Testis (tissue), 2 donors: ENCODE measurements around the gene SBSN.

Source experiments
- POLR2A ChIP-seq: fragments of 450-650 bp; IDR thresholded peaks from one replicate; pipeline ENCODE4 v1.6.1; 2017; ENCODE audit warnings: antibody characterized with exemption, mild to moderate bottlenecking, moderate library complexity
- TF ChIP-seq, protein P1 (sequence below), 3 experiments: fragments of 450-650 bp in 2 of 3; fragments of 200-600 bp in 1 of 3; sonication (generic) in 1 of 3; IDR thresholded peaks; one replicate each; pipeline ENCODE4 v1.5.1; 2016 to 2019; ENCODE audit warnings: antibody characterized with exemption in 3 of 3, mild to moderate bottlenecking in 2 of 3, moderate library complexity in 1 of 3

DNA sequence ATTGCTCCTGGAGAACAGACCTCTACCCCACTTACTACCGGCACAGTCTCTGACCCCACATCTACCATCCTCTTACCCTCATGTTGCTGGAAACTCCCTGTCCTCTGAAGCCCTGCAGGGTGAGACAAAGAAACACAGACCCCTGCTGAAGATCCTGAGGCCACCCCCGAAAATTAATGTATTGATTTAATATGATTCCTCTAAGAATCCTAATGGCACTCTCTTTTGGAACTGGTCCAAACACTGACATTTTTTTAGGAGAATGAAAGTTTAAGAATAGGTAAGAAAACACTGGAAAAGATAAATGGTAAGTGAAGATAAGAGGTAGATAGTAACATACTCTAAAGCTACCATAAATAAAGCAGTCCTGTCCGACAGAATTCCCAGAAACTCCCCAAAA, 20.0 kb downstream of the SBSN start:
- TF ChIP-seq POLR2A: no peak
- TF ChIP-seq, protein P1, sequence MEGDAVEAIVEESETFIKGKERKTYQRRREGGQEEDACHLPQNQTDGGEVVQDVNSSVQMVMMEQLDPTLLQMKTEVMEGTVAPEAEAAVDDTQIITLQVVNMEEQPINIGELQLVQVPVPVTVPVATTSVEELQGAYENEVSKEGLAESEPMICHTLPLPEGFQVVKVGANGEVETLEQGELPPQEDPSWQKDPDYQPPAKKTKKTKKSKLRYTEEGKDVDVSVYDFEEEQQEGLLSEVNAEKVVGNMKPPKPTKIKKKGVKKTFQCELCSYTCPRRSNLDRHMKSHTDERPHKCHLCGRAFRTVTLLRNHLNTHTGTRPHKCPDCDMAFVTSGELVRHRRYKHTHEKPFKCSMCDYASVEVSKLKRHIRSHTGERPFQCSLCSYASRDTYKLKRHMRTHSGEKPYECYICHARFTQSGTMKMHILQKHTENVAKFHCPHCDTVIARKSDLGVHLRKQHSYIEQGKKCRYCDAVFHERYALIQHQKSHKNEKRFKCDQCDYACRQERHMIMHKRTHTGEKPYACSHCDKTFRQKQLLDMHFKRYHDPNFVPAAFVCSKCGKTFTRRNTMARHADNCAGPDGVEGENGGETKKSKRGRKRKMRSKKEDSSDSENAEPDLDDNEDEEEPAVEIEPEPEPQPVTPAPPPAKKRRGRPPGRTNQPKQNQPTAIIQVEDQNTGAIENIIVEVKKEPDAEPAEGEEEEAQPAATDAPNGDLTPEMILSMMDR (IDR thresholded peaks at IDR 0.05): no peak
